K562 (cell line): Measurements from ENCODE around the gene RPUSD2. TPM values are rescaled to one million over a fixed set of nuclear protein-coding genes. Genes with fewer than 3 reads are reported as not detected.

ENCODE experiments used
- ATAC-seq: fragments of 200-7000 bp; cut with Tn5 transposase; 3 replicates; pipeline ENCODE4 v1.9.1; 2020; ENCODE audit warnings: moderate library complexity
- BruUV-seq: library from RNA; stranded (reverse); fragments of 400-500 nt; replicated peaks from 2 replicates; lab custom pipeline; 2021; lab: Mats Ljungman, UMichigan
- CTCF ChIA-PET: fragments of 300-600 bp; formaldehyde crosslinking; extraction: SDS; loops from one replicate; lab custom pipeline; 2021; ENCODE audit warnings: low intra/inter-chr PET ratio; lab: Yijun Ruan, JAX
- POLR2A ChIA-PET: fragments of 300-600, 350-650 bp; sonication (Branson Sonifier 250); formaldehyde crosslinking; extraction: SDS; loops from one replicate; lab custom pipeline; 2021; ENCODE audit warnings: antibody characterized with exemption, inconsistent platforms; lab: Yijun Ruan, JAX
- DNase-seq, 4 experiments: peaks; one replicate each; pipeline versions ENCODE4 v3.0.0 to v3.0.0-alpha.2; 2011 to 2018; ENCODE audit warnings: low spot score in 3 of 4, mixed read lengths in 3 of 4; ENCODE audit errors: extremely low read depth in 1 of 4
- FAIRE-seq: peaks from 2 replicates; lab custom pipeline; 2011; peaks lifted over from hg19 to GRCh38; lab: Jason Lieb, UNC
- H2AFZ ChIP-seq: 2 replicates; pipeline ENCODE4 v1.6.0; 2011; ENCODE audit warnings: low read depth, low read length, control low read depth, inconsistent platforms
- H3K27ac ChIP-seq: fragments of 200-600 bp; 3 replicates; pipeline ENCODE4 v1.8.0; 2011; ENCODE audit warnings: low read depth, mild to moderate bottlenecking, control low read depth, inconsistent platforms, low read length, moderate library complexity, mixed read lengths; ENCODE audit errors: extremely low read depth
- H3K27me3 ChIP-seq, 2 experiments: fragments of 300-600 bp in 1 of 2; 2 replicates in 1 of 2; 3 replicates in 1 of 2; pipeline versions ENCODE4 v1.6.0 to v1.8.0; 2011; ENCODE audit warnings: inconsistent platforms in 2 of 2, low read length in 2 of 2, mild to moderate bottlenecking in 1 of 2, mixed read lengths in 1 of 2, moderate library complexity in 1 of 2; ENCODE audit not compliant: control insufficient read depth in 2 of 2, insufficient read depth in 2 of 2
- H3K36me3 ChIP-seq: fragments of 300-600 bp; 3 replicates; pipeline ENCODE4 v1.8.0; 2011; ENCODE audit warnings: mild to moderate bottlenecking, low read length, inconsistent platforms; ENCODE audit not compliant: control insufficient read depth, insufficient read depth
- H3K4me1 ChIP-seq, 2 experiments: fragments of 200-600 bp in 1 of 2; replicated peaks in 1 of 2; 2 replicates in 1 of 2; 3 replicates in 1 of 2; pipeline versions ENCODE4 v1.5.1 to v1.8.0; 2011; ENCODE audit warnings: inconsistent platforms in 2 of 2, low read length in 2 of 2, mild to moderate bottlenecking in 1 of 2, mixed read lengths in 1 of 2, moderate library complexity in 1 of 2; ENCODE audit not compliant: control insufficient read depth in 2 of 2, insufficient read depth in 2 of 2
- H3K4me2 ChIP-seq: 2 replicates; pipeline ENCODE4 v1.6.1; 2011; ENCODE audit warnings: low read length, control low read depth, inconsistent platforms, mixed read lengths; ENCODE audit not compliant: insufficient read depth
- H3K4me3 ChIP-seq: fragments of 200-600 bp; sonication (generic), shearing (Covaris generic); 2 replicates; pipeline ENCODE4 v1.5.1; 2016; ENCODE audit warnings: control low read depth, inconsistent platforms
- H3K79me2 ChIP-seq: fragments of 200-600 bp; 3 replicates; pipeline ENCODE4 v1.8.0; 2011; ENCODE audit warnings: low read length, inconsistent platforms; ENCODE audit not compliant: control insufficient read depth, insufficient read depth
- H3K9ac ChIP-seq, 2 experiments: 2 replicates each; pipeline versions ENCODE4 v1.6.0 to v1.6.1; 2011; ENCODE audit warnings: low read depth in 2 of 2, low read length in 2 of 2, control low read depth in 1 of 2, inconsistent platforms in 1 of 2, mild to moderate bottlenecking in 1 of 2, mixed read lengths in 1 of 2; ENCODE audit not compliant: insufficient read depth in 1 of 2
- H3K9me1 ChIP-seq: one replicate; pipeline ENCODE4 v1.6.0; 2011; ENCODE audit warnings: inconsistent platforms, mild to moderate bottlenecking, low read length, moderate library complexity; ENCODE audit not compliant: control insufficient read depth, insufficient read depth
- H3K9me3 ChIP-seq: replicated peaks from 2 replicates; pipeline ENCODE4 v1.5.1; 2011; ENCODE audit warnings: low read depth, low read length, inconsistent platforms; ENCODE audit not compliant: control insufficient read depth, insufficient read depth
- H4K20me1 ChIP-seq: replicated peaks from 2 replicates; pipeline ENCODE4 v1.6.1; 2011; ENCODE audit warnings: low read length, inconsistent platforms, mixed read lengths; ENCODE audit not compliant: control insufficient read depth, insufficient read depth
- ZNF24 ChIP-seq: fragments of 450-650 bp; IDR thresholded peaks from 2 replicates; pipeline ENCODE4 v1.6.1; 2016
- WGBS: fragments of 100-300 bp; shearing (Covaris generic); methylation state at CpG from one replicate; pipeline ENCODE4 v1.1.6; 2016; ENCODE audit warnings: low coverage, mixed read lengths; ENCODE audit not compliant: insufficient coverage; ENCODE audit errors: missing lambda C conversion rate; 5-methylcytosine and 5-hydroxymethylcytosine counted together
- in situ Hi-C: fragments of 300-500 bp; cut with MboI; formaldehyde crosslinking; loops from 4 replicates; pipeline ENCODE4 v1.15.0; 2018; ENCODE audit warnings: inconsistent platforms, mixed read lengths
- intact Hi-C: fragments of 100-400 bp; cut with micrococcal nuclease; formaldehyde crosslinking; loops from 2 replicates; pipeline ENCODE4 v1.14.2; 2022
- polyA plus RNA-seq, 8 experiments: library from polyadenylated mRNA; depleted of rRNA in 4 of 8; stranded (reverse) in 5 of 8; unstranded in 3 of 8; fragments of >200 nt; fragmentation: Nextera tagmentation in 2 of 8; fragmentation: Illumina TruSeq in 1 of 8; extraction: Ambion mirVana in 2 of 8; extraction: Trizol in 1 of 8; gene quantifications; 2 replicates each; pipeline versions ENCODE4 v1.2.1 to v1.2.3, GENCODE V29; 2011 to 2014; ENCODE audit warnings: inconsistent platforms in 1 of 8, missing spikeins in 1 of 8
- total RNA-seq, 7 experiments: library from RNA; depleted of rRNA in 6 of 7; stranded (reverse); fragments of >200 nt in 6 of 7; fragmentation: Illumina TruSeq in 2 of 7; extraction: Trizol in 2 of 7; gene quantifications; 2 replicates each; pipeline versions ENCODE4 v1.2.1 to v1.2.3, GENCODE V29; 2011 to 2021; ENCODE audit warnings: low replicate concordance in 1 of 7
- TF ChIP-seq, protein P1 (sequence below): fragments of 250-450 bp; sonication (Bioruptor Pico); IDR thresholded peaks from 2 replicates; pipeline ENCODE4 v1.9.0; 2021; ENCODE audit warnings: mild to moderate bottlenecking, inconsistent platforms

RPUSD2 gene
- total and polyA plus RNA-seq, 9 of the 15 experiments (the other 6 are each of a cell fraction or from before 2014, with no cell fraction given), result 3.7 to 30.2 (median 14.3) TPM

DNA sequence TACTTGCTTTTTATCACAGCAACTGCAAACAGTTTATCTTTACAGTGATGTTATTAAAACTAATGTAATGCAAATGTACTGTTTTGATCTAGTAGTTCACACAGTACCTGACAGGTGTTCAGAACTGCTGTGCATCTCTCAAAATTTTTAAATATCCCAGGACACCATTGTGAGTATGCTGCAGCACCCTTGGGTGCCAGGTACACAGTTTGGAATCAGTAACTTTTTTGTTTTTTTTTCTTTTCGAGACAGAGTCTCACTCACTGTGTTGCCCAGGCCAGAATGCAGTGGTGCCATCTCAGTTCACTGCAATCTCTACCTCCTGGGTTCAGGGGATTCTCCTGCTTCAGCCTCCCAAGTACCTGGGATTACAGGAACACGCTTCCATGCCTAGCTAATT is 27.9 kb downstream of the RPUSD2 start:
- 0 out of 2 replicates have a peak, but pooled peaks cover 1% of the 10 kb centered on the region for H3K9me3 ChIP-seq
- in situ Hi-C loops, result no loop called here
- 85% methylated on average over 2 of the region's 2 CpGs for WGBS
- peaks cover 7% of the 10 kb centered on the region; the same call in 1 of the 3 replicates for H3K36me3 ChIP-seq
- no peak for ATAC-seq
- no peak for DNase-seq
- H3K27me3 ChIP-seq, result no peaks in the 10 kb centered on the region
- H3K4me1 ChIP-seq, result peaks cover 6 to 7% of the 10 kb centered on the region in 2 experiments; a peak in 3 of 5 replicates
- no TSS peak for BruUV-seq
- CTCF ChIA-PET, result no interaction called here
- H3K4me2 ChIP-seq, result no peak overlapping the region
- H3K27ac ChIP-seq, result no peak overlapping the region
- no peaks in the 10 kb centered on the region for H3K9me1 ChIP-seq
- H3K9ac ChIP-seq, result no peak overlapping the region
- H4K20me1 ChIP-seq, result no peaks in the 10 kb centered on the region
- peaks cover 73% of the 10 kb centered on the region for H3K79me2 ChIP-seq
- no peak for TF ChIP-seq ZNF24
- TF ChIP-seq, protein P1, sequence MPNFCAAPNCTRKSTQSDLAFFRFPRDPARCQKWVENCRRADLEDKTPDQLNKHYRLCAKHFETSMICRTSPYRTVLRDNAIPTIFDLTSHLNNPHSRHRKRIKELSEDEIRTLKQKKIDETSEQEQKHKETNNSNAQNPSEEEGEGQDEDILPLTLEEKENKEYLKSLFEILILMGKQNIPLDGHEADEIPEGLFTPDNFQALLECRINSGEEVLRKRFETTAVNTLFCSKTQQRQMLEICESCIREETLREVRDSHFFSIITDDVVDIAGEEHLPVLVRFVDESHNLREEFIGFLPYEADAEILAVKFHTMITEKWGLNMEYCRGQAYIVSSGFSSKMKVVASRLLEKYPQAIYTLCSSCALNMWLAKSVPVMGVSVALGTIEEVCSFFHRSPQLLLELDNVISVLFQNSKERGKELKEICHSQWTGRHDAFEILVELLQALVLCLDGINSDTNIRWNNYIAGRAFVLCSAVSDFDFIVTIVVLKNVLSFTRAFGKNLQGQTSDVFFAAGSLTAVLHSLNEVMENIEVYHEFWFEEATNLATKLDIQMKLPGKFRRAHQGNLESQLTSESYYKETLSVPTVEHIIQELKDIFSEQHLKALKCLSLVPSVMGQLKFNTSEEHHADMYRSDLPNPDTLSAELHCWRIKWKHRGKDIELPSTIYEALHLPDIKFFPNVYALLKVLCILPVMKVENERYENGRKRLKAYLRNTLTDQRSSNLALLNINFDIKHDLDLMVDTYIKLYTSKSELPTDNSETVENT, result no peak
- TF ChIP-seq, all 486 proteins: peak for 0
- POLR2A ChIA-PET, result interaction anchor here (1.3 kb wide), 1 partner anchor 12 kb away, joined by 4 read pairs; no protein-coding TSS in a partner anchor
- no peak overlapping the region for H3K4me3 ChIP-seq
- no peak for FAIRE-seq
- H2AFZ ChIP-seq, result no peak overlapping the region
- intact Hi-C loops, result loop anchor here (10.0 kb wide), 2 partner anchors 168 to 298 kb away; partner anchors contain the start of genes C15orf62, GCHFR and VPS18
